Measurements from ENCODE around the gene GDF15. TPM values are rescaled to one million over a fixed set of nuclear protein-coding genes. Genes with fewer than 3 reads are reported as not detected.

GDF15 gene
- total and polyA plus RNA-seq, 2 experiments from 2014 or later = 27.7 to 36.0 TPM

DNA sequence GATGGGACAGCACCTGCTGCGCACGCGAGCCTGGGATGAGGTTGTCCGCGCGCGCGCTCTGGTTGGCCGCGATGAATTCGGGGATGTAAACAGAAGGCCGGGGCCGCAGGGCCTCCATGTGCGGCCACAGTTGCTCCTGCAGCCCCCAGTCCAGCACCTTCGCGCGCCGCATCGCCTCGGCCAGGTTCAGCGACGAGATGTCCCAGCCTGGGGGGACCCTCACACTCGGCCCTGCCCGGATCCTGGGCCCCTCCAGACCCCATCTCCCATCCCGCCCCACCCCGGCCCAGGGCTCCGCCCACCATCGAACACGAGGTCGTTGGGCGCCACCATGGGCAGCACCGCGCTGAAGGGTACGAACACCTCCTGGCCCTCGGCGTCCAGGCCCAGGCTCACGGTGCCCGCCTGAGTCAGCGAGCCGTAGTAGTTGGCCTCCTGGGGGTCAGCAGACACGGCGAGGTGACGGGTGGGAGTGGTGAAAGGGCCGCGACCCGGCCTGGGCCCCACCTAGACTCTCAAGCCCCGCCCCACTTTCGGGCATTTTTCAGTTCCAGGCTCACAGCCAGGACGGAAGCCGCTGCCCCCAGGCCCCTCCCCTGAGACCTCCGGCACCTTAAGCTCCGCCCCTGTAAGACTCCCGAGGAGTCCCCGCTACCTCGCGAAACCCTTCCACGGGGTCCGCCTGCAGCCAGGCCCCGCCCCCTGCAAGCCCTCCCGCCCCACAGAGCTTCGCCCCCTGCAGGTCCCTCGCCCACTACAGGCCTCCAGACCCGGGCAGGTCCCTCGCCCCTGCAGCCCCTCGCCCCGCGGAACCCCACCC, 50.9 kb downstream of the GDF15 start:
- Histone ChIP-seq H3K9ac (peak overlapping the region; percentile 29; the same call in 1 of the 2 replicates), H3F3A (ENCODE audit: insufficient read depth) (peaks cover 18% of the 10 kb centered on the region), H3K9me2 (ENCODE audit: insufficient read depth) (no peaks in the 10 kb centered on the region), H3K79me2 (ENCODE audit: insufficient read depth) (no peaks in the 10 kb centered on the region), H3K4me1 (ENCODE audit: insufficient read depth) (no peaks in the 10 kb centered on the region), H3K27ac (no peak overlapping the region), H3K27me3 (replicated peaks; ENCODE audit: insufficient read depth) (no peaks in the 10 kb centered on the region), H3K4me3 (peak overlapping the region; percentile 61), H3K4me2 (ENCODE audit: unreplicated experiment) (peak overlapping the region; percentile 57), H4K20me1 (ENCODE audit: insufficient read depth) (no peaks in the 10 kb centered on the region), H2AFZ (no peak overlapping the region), H3K36me3 (ENCODE audit: low read depth) (no peaks in the 10 kb centered on the region), H3K9me3 (ENCODE audit: low read depth) (no peaks in the 10 kb centered on the region)
- peak; percentile 85 for DNase-seq
- WGBS, 2 experiments (ENCODE audit: low coverage in 1 of 2, low lambda C conversion rate in 2 of 2, missing lambda C conversion rate in 2 of 2) = 29 to 34% methylated on average over 33 to 65 of the region's 67 CpGs
- no peak for TF ChIP-seq EZH2phosphoT487 (IDR thresholded peaks at IDR 0.05; ENCODE audit: insufficient read depth, low read depth)
- TF ChIP-seq EZH2 (IDR thresholded peaks at IDR 0.05; ENCODE audit: insufficient read depth, poor library complexity, severe bottlenecking) = no peak
- in situ Hi-C loops (cut with MboI) = no loop called here

DNA sequence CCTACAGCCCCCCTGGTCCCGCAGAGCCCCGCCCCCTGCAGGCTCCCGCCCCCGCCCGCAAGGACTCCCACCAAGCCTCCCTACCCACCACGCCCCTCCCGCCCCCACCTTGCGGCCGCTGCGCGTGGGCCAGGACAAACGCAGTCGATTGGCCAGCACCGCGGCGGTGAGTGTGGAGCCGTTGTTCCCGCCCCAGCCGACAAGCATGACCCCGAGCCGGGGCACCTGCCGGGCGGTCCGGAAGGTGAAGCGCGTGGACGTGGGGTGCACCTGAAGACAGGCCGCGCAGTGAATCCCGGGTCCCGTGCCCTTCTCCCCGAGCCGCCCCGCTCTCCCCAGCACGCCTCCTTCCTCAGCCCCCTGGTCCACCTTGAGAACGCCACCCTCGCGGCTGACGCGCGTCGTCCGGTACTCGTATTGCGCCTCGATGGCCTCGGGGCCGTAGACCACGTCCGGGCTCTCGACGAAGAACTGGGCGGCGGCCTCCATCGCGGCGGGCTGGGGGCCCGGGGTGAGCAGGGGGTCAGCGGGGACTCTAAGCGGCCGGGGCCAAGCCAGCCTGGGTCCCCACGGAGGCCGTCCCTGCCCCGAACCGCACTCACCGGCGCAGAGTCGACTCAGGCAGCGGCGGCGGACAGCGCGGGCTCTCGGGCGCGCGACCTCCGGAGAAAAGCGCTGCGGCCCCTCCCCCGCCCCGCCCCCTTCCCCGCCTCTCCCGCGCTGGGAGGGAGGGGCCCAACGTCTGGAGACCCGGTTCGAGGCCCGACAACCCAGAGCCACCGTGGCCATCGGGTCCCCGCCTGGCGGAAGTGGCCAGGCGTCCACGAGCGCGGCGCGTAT, 51.8 kb downstream of the GDF15 start, which contains the start of gene ISYNA1:
TSS of gene ISYNA1 (minus strand) at position 643 of the 840 bp plus-strand sequence. CDS start at position 489, 154 bp downstream.
- Histone ChIP-seq H3K9me2 (ENCODE audit: insufficient read depth) (no peaks in the 10 kb centered on the region), H2AFZ (no peak within 1 kb of the TSS)
- in situ Hi-C loops (cut with MboI) = no loop called here

DNA sequence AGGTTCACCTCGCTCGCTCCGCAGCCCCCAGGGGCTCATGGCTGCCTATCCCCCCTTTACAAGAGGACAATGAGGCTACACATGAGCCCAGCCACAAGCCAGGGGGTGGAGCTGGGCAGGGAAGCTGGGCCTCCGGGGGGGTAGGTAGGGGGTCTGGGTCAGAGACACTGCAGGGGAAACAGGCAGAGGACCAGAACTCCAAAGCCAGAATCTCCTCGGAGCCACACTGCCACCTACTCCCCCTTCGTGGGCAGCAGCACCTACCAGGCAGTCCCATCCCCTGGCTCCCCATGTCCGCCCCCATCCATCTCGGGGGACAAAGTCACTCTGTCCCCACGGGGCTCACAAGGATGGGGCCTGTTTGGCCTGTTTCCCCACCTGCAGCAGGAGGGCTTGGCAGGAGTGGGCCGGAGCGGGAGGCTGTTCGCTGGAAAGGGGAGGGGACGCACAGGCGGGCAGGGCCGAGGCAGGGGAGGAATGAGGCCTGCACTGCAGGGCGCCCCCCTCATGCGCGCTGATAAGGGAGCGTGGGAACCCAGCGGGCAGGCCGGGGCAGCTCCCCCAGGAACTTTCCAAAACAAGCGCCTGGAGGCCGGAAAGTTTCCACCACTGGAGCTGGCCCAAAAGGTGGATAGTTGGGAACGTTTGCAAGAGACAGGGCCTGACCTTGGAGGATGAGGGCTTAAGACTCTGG, 52.5 kb downstream of the GDF15 start:
- no peak overlapping the region for H2AFZ ChIP-seq

More for the DNA sequence above, 51.8 kb downstream of the GDF15 start, which contains the start of gene ISYNA1:
- H3K9me3 ChIP-seq (ENCODE audit: low read depth) = no peaks in the 10 kb centered on the region
- peak within 1 kb of the TSS; percentile 57 for H3K4me2 ChIP-seq (ENCODE audit: unreplicated experiment)
- no peaks in the 10 kb centered on the region for H3K36me3 ChIP-seq (ENCODE audit: low read depth)
- no peaks in the 10 kb centered on the region for H3K4me1 ChIP-seq (ENCODE audit: insufficient read depth)
- peak; percentile 69 for DNase-seq
- no peak for TF ChIP-seq EZH2 (IDR thresholded peaks at IDR 0.05; ENCODE audit: insufficient read depth, poor library complexity, severe bottlenecking)
- no peak for TF ChIP-seq EZH2phosphoT487 (IDR thresholded peaks at IDR 0.05; ENCODE audit: insufficient read depth, low read depth)
- peak within 1 kb of the TSS; percentile 61 for H3K4me3 ChIP-seq
- WGBS, 2 experiments (ENCODE audit: low coverage in 1 of 2, low lambda C conversion rate in 2 of 2, missing lambda C conversion rate in 2 of 2) = 2 to 4% methylated on average over 67 to 98 of the region's 99 CpGs
- H3K9ac ChIP-seq = peak within 1 kb of the TSS; percentile 36; the same call in 1 of the 2 replicates
- no peaks in the 10 kb centered on the region for H3K79me2 ChIP-seq (ENCODE audit: insufficient read depth)
- H3F3A ChIP-seq (ENCODE audit: insufficient read depth) = peaks cover 22% of the 10 kb centered on the region
- H3K27ac ChIP-seq = no peak within 1 kb of the TSS
- no peaks in the 10 kb centered on the region for H4K20me1 ChIP-seq (ENCODE audit: insufficient read depth)
- H3K27me3 ChIP-seq (replicated peaks; ENCODE audit: insufficient read depth) = no peaks in the 10 kb centered on the region

More for the DNA sequence above, 52.5 kb downstream of the GDF15 start:
- H3K36me3 ChIP-seq (ENCODE audit: low read depth) = no peaks in the 10 kb centered on the region; the same call in 1 of the 2 replicates
- H3K4me2 ChIP-seq (ENCODE audit: unreplicated experiment) = no peak overlapping the region
- no peak overlapping the region for H3K27ac ChIP-seq
- H3K4me3 ChIP-seq = peak overlapping the region; percentile 61
- no peaks in the 10 kb centered on the region for H3K4me1 ChIP-seq (ENCODE audit: insufficient read depth)
- H3K9me3 ChIP-seq (ENCODE audit: low read depth) = no peaks in the 10 kb centered on the region
- no peaks in the 10 kb centered on the region for H3K9me2 ChIP-seq (ENCODE audit: insufficient read depth)
- in situ Hi-C loops (cut with MboI) = no loop called here
- WGBS, 2 experiments (ENCODE audit: low coverage in 1 of 2, low lambda C conversion rate in 2 of 2, missing lambda C conversion rate in 2 of 2) = 45 to 50% methylated on average over 24 of the region's 24 CpGs
- TF ChIP-seq EZH2 (IDR thresholded peaks at IDR 0.05; ENCODE audit: insufficient read depth, poor library complexity, severe bottlenecking) (no peak), EZH2phosphoT487 (IDR thresholded peaks at IDR 0.05; ENCODE audit: insufficient read depth, low read depth) (no peak)
- H3K9ac ChIP-seq = no peak overlapping the region
- no peaks in the 10 kb centered on the region for H3K79me2 ChIP-seq (ENCODE audit: insufficient read depth)
- no peaks in the 10 kb centered on the region for H4K20me1 ChIP-seq (ENCODE audit: insufficient read depth)
- DNase-seq = peak; percentile 41
- peaks cover 23% of the 10 kb centered on the region for H3F3A ChIP-seq (ENCODE audit: insufficient read depth)
- no peaks in the 10 kb centered on the region for H3K27me3 ChIP-seq (replicated peaks; ENCODE audit: insufficient read depth)

Small RNAs within 50 kb of the gene (microRNA-seq; reads per million reads assigned to microRNA genes)
- gene MIR3189 (ENCODE audit: borderline number of aligned reads) = not detected

Small RNAs within 50 kb of the gene (small RNA-seq; reads per million reads assigned to genes)
- not detected for gene MIR3189 (ENCODE audit: low read depth, low replicate concordance)

Other genes starting within 250 kb of the GDF15 start
- 29.2 and 48.9 TPM in 2 replicates for gene PIK3R2, start 233.0 kb upstream of the GDF15 start, total RNA-seq (2014; rRNA removed; shearing (Covaris generic))
- gene PIK3R2, start 233.0 kb upstream of the GDF15 start, polyA plus RNA-seq (2016; fragmentation: Nextera tagmentation; extraction: Ambion mirVana) = 1.5 and 1.6 TPM in 2 replicates
- gene IFI30, start 212.3 kb upstream of the GDF15 start, total RNA-seq (2014; rRNA removed; shearing (Covaris generic)) = 0.86 and 15.9 TPM in 2 replicates
- gene IFI30, start 212.3 kb upstream of the GDF15 start, polyA plus RNA-seq (2016; fragmentation: Nextera tagmentation; extraction: Ambion mirVana) = 10.3 and 14.3 TPM in 2 replicates
- 43.2 and 69.4 TPM in 2 replicates for gene MPV17L2, start 192.9 kb upstream of the GDF15 start, total RNA-seq (2014; rRNA removed; shearing (Covaris generic))
- gene MPV17L2, start 192.9 kb upstream of the GDF15 start, polyA plus RNA-seq (2016; fragmentation: Nextera tagmentation; extraction: Ambion mirVana) = 21.0 and 22.4 TPM in 2 replicates
- gene RAB3A, start 182.1 kb upstream of the GDF15 start, total RNA-seq (2014; rRNA removed; shearing (Covaris generic)) = 1.4 and 1.8 TPM in 2 replicates
- gene RAB3A, start 182.1 kb upstream of the GDF15 start, polyA plus RNA-seq (2016; fragmentation: Nextera tagmentation; extraction: Ambion mirVana) = 1.9 and 2.0 TPM in 2 replicates
- under 0.01 and 0.22 TPM in 2 replicates for gene PDE4C, start 159.7 kb upstream of the GDF15 start, total RNA-seq (2014; rRNA removed; shearing (Covaris generic))
- gene PDE4C, start 159.7 kb upstream of the GDF15 start, polyA plus RNA-seq (2016; fragmentation: Nextera tagmentation; extraction: Ambion mirVana) = 0.40 and 1.0 TPM in 2 replicates
- 0.11 and 0.25 TPM in 2 replicates for gene IQCN, start 111.7 kb upstream of the GDF15 start, total RNA-seq (2014; rRNA removed; shearing (Covaris generic))
- 0.16 and 0.33 TPM in 2 replicates for gene IQCN, start 111.7 kb upstream of the GDF15 start, polyA plus RNA-seq (2016; fragmentation: Nextera tagmentation; extraction: Ambion mirVana)
- gene JUND, start 104.5 kb upstream of the GDF15 start, total RNA-seq (2014; rRNA removed; shearing (Covaris generic)) = 123 and 172 TPM in 2 replicates
- 15.3 and 17.9 TPM in 2 replicates for gene JUND, start 104.5 kb upstream of the GDF15 start, polyA plus RNA-seq (2016; fragmentation: Nextera tagmentation; extraction: Ambion mirVana)
- 167 and 203 TPM in 2 replicates for gene LSM4, start 63.1 kb upstream of the GDF15 start, total RNA-seq (2014; rRNA removed; shearing (Covaris generic))
- gene LSM4, start 63.1 kb upstream of the GDF15 start, polyA plus RNA-seq (2016; fragmentation: Nextera tagmentation; extraction: Ambion mirVana) = 200 and 208 TPM in 2 replicates
- 12.0 and 20.5 TPM in 2 replicates for gene PGPEP1, start 45.6 kb upstream of the GDF15 start, total RNA-seq (2014; rRNA removed; shearing (Covaris generic))
- 9.4 and 14.5 TPM in 2 replicates for gene PGPEP1, start 45.6 kb upstream of the GDF15 start, polyA plus RNA-seq (2016; fragmentation: Nextera tagmentation; extraction: Ambion mirVana)
- not detected in 2 replicates for gene LRRC25, start 11.5 kb downstream of the GDF15 start, total RNA-seq (2014; rRNA removed; shearing (Covaris generic))
- not detected in 2 replicates for gene LRRC25, start 11.5 kb downstream of the GDF15 start, polyA plus RNA-seq (2016; fragmentation: Nextera tagmentation; extraction: Ambion mirVana)
- gene SSBP4, start 33.2 kb downstream of the GDF15 start, total RNA-seq (2014; rRNA removed; shearing (Covaris generic)) = 156 and 169 TPM in 2 replicates
- gene SSBP4, start 33.2 kb downstream of the GDF15 start, polyA plus RNA-seq (2016; fragmentation: Nextera tagmentation; extraction: Ambion mirVana) = 46.5 and 46.9 TPM in 2 replicates
- gene ISYNA1, start 52.0 kb downstream of the GDF15 start, total RNA-seq (2014; rRNA removed; shearing (Covaris generic)) = 5.5 and 8.9 TPM in 2 replicates
- 12.3 and 17.2 TPM in 2 replicates for gene ISYNA1, start 52.0 kb downstream of the GDF15 start, polyA plus RNA-seq (2016; fragmentation: Nextera tagmentation; extraction: Ambion mirVana)
- 22.1 and 24.2 TPM in 2 replicates for gene ELL, start 135.9 kb downstream of the GDF15 start, total RNA-seq (2014; rRNA removed; shearing (Covaris generic))
- 16.4 and 17.1 TPM in 2 replicates for gene ELL, start 135.9 kb downstream of the GDF15 start, polyA plus RNA-seq (2016; fragmentation: Nextera tagmentation; extraction: Ambion mirVana)
- 419 and 466 TPM in 2 replicates for gene FKBP8, start 157.4 kb downstream of the GDF15 start, total RNA-seq (2014; rRNA removed; shearing (Covaris generic))
- 195 and 208 TPM in 2 replicates for gene FKBP8, start 157.4 kb downstream of the GDF15 start, polyA plus RNA-seq (2016; fragmentation: Nextera tagmentation; extraction: Ambion mirVana)
- 91.2 and 110 TPM in 2 replicates for gene KXD1, start 171.7 kb downstream of the GDF15 start, total RNA-seq (2014; rRNA removed; shearing (Covaris generic))
- gene KXD1, start 171.7 kb downstream of the GDF15 start, polyA plus RNA-seq (2016; fragmentation: Nextera tagmentation; extraction: Ambion mirVana) = 129 and 135 TPM in 2 replicates
- gene UBA52, start 185.7 kb downstream of the GDF15 start, total RNA-seq (2014; rRNA removed; shearing (Covaris generic)) = 647 and 755 TPM in 2 replicates
- gene UBA52, start 185.7 kb downstream of the GDF15 start, polyA plus RNA-seq (2016; fragmentation: Nextera tagmentation; extraction: Ambion mirVana) = 708 and 711 TPM in 2 replicates
- gene REX1BD, start 202.6 kb downstream of the GDF15 start, total RNA-seq (2014; rRNA removed; shearing (Covaris generic)) = 79.9 and 133 TPM in 2 replicates
- gene REX1BD, start 202.6 kb downstream of the GDF15 start, polyA plus RNA-seq (2016; fragmentation: Nextera tagmentation; extraction: Ambion mirVana) = 103 and 105 TPM in 2 replicates
- gene CRLF1, start 220.6 kb downstream of the GDF15 start, total RNA-seq (2014; rRNA removed; shearing (Covaris generic)) = 40.0 and 59.2 TPM in 2 replicates
- gene CRLF1, start 220.6 kb downstream of the GDF15 start, polyA plus RNA-seq (2016; fragmentation: Nextera tagmentation; extraction: Ambion mirVana) = 8.6 and 9.9 TPM in 2 replicates
- gene TMEM59L, start 226.7 kb downstream of the GDF15 start, total RNA-seq (2014; rRNA removed; shearing (Covaris generic)) = 0.13 and 0.97 TPM in 2 replicates
- gene TMEM59L, start 226.7 kb downstream of the GDF15 start, polyA plus RNA-seq (2016; fragmentation: Nextera tagmentation; extraction: Ambion mirVana) = 2.1 and 3.4 TPM in 2 replicates

All from GM23248 (cell line).